Pancreas (tissue), 10 donors: ENCODE results near the gene NRP1. TPM values are rescaled to one million over a fixed set of nuclear protein-coding genes. Genes with fewer than 3 reads are reported as not detected.
A peak's percentile ranks its signal among the peaks of the same experiment; 100 is the strongest.

Experiments
- ATAC-seq, 4 donors: fragments of 200-7000 bp; cut with Tn5 transposase; one replicate each; pipeline versions ENCODE4 v1.8.0 to v1.9.1; 2020; ENCODE audit warnings: mild to moderate bottlenecking in 4 of 4, moderate library complexity in 4 of 4
- DNase-seq, 6 donors: peaks; one replicate each; pipeline ENCODE4 v3.0.0-alpha.2; 2020
- FAIRE-seq: peaks from 2 replicates; lab custom pipeline; 2012; peaks lifted over from hg19 to GRCh38; lab: Jason Lieb, UNC
- H3K27ac ChIP-seq, 4 donors: fragments of 200-600 bp; sonication (generic); 1 replicate in 3 of 4; 2 replicates in 1 of 4; pipeline versions ENCODE4 v1.5.0 to v1.8.0; 2020
- H3K27me3 ChIP-seq, 4 donors: fragments of 200-600 bp; one replicate each; pipeline ENCODE4 v1.8.0; 2021
- H3K36me3 ChIP-seq, 3 donors: fragments of 200-600 bp; sonication (generic) in 1 of 3; one replicate each; pipeline versions ENCODE4 v1.5.0 to v1.8.0; 2020 to 2021
- H3K4me1 ChIP-seq, 3 donors: fragments of 200-600 bp; one replicate each; pipeline ENCODE4 v1.8.0; 2021
- H3K4me3 ChIP-seq, 4 donors: fragments of 200-600 bp; sonication (generic) in 2 of 4; one replicate each; pipeline versions ENCODE4 v1.5.0 to v1.8.0; 2020 to 2021
- H3K9me3 ChIP-seq, 4 donors: fragments of 200-600 bp; one replicate each; pipeline ENCODE4 v1.8.0; 2021
- CTCF ChIP-seq, 4 donors: fragments of 200-600 bp; sonication (generic) in 3 of 4; IDR thresholded peaks; one replicate each; pipeline versions ENCODE4 v1.5.0 to v1.8.0; 2021; ENCODE audit warnings: antibody characterized with exemption in 4 of 4
- WGBS, 2 donors: extraction: QIAGEN DNeasy Blood & Tissue Kit; methylation state at CpG; one replicate each; pipeline ENCODE4 v1.1.7; 2013; 5-methylcytosine and 5-hydroxymethylcytosine counted together
- intact Hi-C, 3 donors: fragments of 100-400 bp; cut with DNase I; formaldehyde crosslinking; loops; one replicate each; pipeline versions ENCODE4 v1.11.1 to v1.14.2; 2022
- polyA plus RNA-seq, 2 donors: library from polyadenylated mRNA; stranded (reverse); fragments of 200-250 nt; gene quantifications; one replicate each; pipeline ENCODE4 v1.2.3, GENCODE V29; 2013
- total RNA-seq, 6 donors: library from RNA; stranded (reverse); fragmentation: NEBNext Ultra II Directional in 4 of 6; extraction: Animal tissue kit (Norgen Biotek cat#: 25700) in 4 of 6; gene quantifications; one replicate each; pipeline versions ENCODE4 v1.2.1 to v1.2.4, GENCODE V29; 2021 to 2023
- donor health status: healthy with polysubstance abuse.
- donor health status: DM: no; HTN: no; CAD: no; lungs with moderate emphysema.
- donor health status: DM: no; HTN: no; CAD: no.
- donor health status: control.
- donor health status: control.
- donor health status: Bipolar disorder and iron deficiency.
- donor health status: DM: yes; HTN: yes; CAD: no.
- donor health status: DM: no; HTN: no; CAD: no.
- donor health status: DM: no; HTN: no; CAD: no.
- donor health status: DM: yes; HTN: yes; CAD: no.

The NRP1 gene
- total and polyA plus RNA-seq, 8 donors = 12.0 to 56.4 (median 28.4) TPM

GRCh38 chr10:33321516-33321915, 13.0 kb downstream of the NRP1 start:
- DNase-seq = no peak
- no peak for FAIRE-seq
- Histone ChIP-seq H3K4me1 (peaks cover 0 to 5% (median 5%) of the 10 kb centered on the region in 3 donors), H3K27me3 (no peaks in the 10 kb centered on the region), H3K36me3 (no peaks in the 10 kb centered on the region), H3K9me3 (no peaks in the 10 kb centered on the region), H3K27ac (no peak overlapping the region), H3K4me3 (no peak overlapping the region)
- ATAC-seq = no peak
- intact Hi-C loops = loop anchor here in 1 of 3 donors (10.0 kb wide), 1 partner anchor 1313 kb away; no protein-coding TSS in a partner anchor
- no peak for TF ChIP-seq CTCF (IDR thresholded peaks at IDR 0.05)
- 55% methylated on average over 6 of the region's 6 CpGs for WGBS, 2 donors

GRCh38 chr10:33320288-33320687, 14.2 kb downstream of the NRP1 start:
- no peaks in the 10 kb centered on the region for H3K9me3 ChIP-seq
- H3K4me3 ChIP-seq = no peak overlapping the region
- no peaks in the 10 kb centered on the region for H3K27me3 ChIP-seq
- ATAC-seq (no peak), DNase-seq (no peak), FAIRE-seq (no peak)
- intact Hi-C loops = loop anchor here in 1 of 3 donors (10.0 kb wide), 1 partner anchor 1315 kb away; no protein-coding TSS in a partner anchor
- TF ChIP-seq CTCF (IDR thresholded peaks at IDR 0.05) = no peak
- H3K27ac ChIP-seq = no peak overlapping the region
- H3K4me1 ChIP-seq = no peaks in the 10 kb centered on the region
- no peaks in the 10 kb centered on the region for H3K36me3 ChIP-seq
- WGBS, 2 donors = 86 to 96% methylated on average over 7 of the region's 7 CpGs

GRCh38 chr10:33315891-33316290, 18.6 kb downstream of the NRP1 start:
- peak in 1 of 4 donors; percentile 21 for ATAC-seq
- no peak for TF ChIP-seq CTCF (IDR thresholded peaks at IDR 0.05)
- 53 to 64% methylated on average over 4 of the region's 4 CpGs for WGBS, 2 donors
- DNase-seq = no peak
- FAIRE-seq = no peak
- H3K36me3 ChIP-seq = no peaks in the 10 kb centered on the region
- no peak overlapping the region for H3K4me3 ChIP-seq
- H3K4me1 ChIP-seq = no peaks in the 10 kb centered on the region
- H3K27me3 ChIP-seq = no peaks in the 10 kb centered on the region
- intact Hi-C loops = no loop called here
- no peak overlapping the region for H3K27ac ChIP-seq
- no peaks in the 10 kb centered on the region for H3K9me3 ChIP-seq

GRCh38 chr10:33314811-33315561, 19.5 kb downstream of the NRP1 start:
- ATAC-seq = no peak
- no peaks in the 10 kb centered on the region for H3K4me1 ChIP-seq
- H3K4me3 ChIP-seq = no peak overlapping the region
- no peaks in the 10 kb centered on the region for H3K36me3 ChIP-seq
- no peak for TF ChIP-seq CTCF (IDR thresholded peaks at IDR 0.05)
- no peak for DNase-seq
- intact Hi-C loops = no loop called here
- H3K27me3 ChIP-seq = no peaks in the 10 kb centered on the region
- WGBS, 2 donors = 50 to 61% methylated on average over 5 of the region's 5 CpGs
- H3K27ac ChIP-seq = no peak overlapping the region
- H3K9me3 ChIP-seq = no peaks in the 10 kb centered on the region
- FAIRE-seq = no peak

- no peak overlapping the region for H3K4me3 ChIP-seq
- H3K36me3 ChIP-seq = no peaks in the 10 kb centered on the region
- no peak for ATAC-seq
- H3K27ac ChIP-seq = no peak overlapping the region
- no peak for DNase-seq
- no peaks in the 10 kb centered on the region for H3K9me3 ChIP-seq
- H3K27me3 ChIP-seq = no peaks in the 10 kb centered on the region
- no peak for TF ChIP-seq CTCF (IDR thresholded peaks at IDR 0.05)
- FAIRE-seq = no peak
- no peaks in the 10 kb centered on the region for H3K4me1 ChIP-seq
- intact Hi-C loops = no loop called here
- WGBS, 2 donors = 67% methylated on average over 1 of the region's 1 CpG
Measured at GRCh38 chr10:33311640-33312039, 22.8 kb downstream of the NRP1 start.
